Fibroblast of skin of abdomen (primary cell): ENCODE results near the gene CLSTN2.
A peak's percentile ranks its signal among the peaks of the same experiment; 100 is the strongest.

Experiments used
- DNase-seq: peaks from one replicate; pipeline ENCODE4 v3.0.0-alpha.2; 2013

The CLSTN2 gene

DNA sequence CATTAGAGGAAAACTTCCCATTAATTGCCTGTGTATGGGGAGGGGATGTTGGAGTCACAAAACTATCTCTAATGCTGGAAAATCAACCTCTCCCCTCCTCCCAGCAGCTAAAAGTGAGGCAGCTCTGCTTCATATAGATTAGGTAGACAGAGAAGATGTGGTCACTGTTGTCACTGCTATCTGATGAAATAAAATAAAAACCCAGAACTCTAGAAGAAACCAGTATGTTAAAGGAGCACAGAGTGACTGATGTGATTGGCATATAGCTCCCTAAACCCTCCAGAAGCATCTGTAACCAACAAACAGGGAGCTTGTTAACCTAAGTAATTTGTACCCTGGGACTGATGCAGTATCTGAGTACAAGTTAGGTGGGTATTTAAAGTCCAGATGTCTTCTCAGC, 531.0 kb downstream of the CLSTN2 start:
- DNase-seq: no peak

DNA sequence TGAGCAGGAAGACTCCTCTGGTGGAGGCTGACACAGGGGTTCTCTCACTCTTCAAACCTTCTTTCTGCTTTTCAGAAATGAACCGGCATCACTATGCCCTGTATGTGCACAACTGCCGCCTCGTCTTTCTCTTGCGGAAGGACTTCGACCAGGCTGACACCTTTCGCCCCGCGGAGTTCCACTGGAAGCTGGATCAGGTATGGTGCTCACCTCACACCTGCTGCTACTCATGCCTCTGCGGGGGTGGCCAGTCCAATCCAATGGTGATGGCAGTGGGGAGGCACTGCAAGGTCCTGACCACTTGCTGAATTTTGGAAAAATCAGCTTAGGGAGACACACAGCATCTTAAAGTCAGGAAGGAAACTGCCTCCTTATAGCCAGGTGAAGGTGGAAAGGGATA, 531.5 kb downstream of the CLSTN2 start:
- DNase-seq: no peak

DNA sequence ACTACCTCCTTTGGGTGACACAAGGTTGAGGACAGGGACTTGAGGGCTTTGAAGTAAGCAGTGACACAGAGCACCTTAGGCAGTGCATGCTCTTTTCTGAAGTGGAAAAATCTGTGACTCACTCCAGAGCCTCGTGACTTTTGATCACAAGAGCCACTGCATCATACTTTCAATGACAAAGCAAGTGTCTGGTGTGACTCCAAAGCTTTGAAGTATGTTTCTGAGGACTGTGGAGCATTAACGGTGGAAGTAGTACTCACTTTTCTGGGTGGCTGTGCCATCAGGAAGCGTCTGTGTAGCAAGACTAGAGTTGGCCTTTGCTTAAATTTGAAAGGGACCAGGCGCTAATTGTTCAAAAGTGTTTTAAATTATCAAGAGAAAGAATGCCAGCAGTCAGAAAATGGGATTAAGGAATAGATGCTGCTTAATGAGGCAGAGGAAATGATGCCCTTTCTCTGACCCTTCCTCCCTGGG, 532.2 kb downstream of the CLSTN2 start:
- DNase-seq: no peak

GRCh38 chr3:140467796-140468315, 532.9 kb downstream of the CLSTN2 start:
- DNase-seq: peak; percentile 29

DNA sequence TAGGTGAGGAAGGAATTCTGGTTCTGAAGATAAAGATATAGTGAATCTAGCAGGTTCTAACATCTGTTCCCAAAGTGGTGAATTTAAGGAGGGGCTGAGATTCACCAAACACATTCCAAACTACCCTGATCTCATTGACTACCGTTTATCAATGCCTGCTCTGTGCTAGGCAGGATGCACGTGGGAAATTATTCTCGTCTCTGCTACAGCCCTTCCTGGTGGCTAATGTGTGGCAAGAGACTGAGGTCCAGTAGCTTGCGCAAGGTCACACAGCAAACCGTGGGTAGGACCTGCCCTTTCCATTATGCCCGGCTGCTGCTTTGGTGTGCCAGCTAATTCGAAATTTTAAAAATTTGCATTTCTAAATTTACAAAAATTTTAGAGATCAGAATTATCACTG, 533.4 kb downstream of the CLSTN2 start:
- no peak for DNase-seq

DNA sequence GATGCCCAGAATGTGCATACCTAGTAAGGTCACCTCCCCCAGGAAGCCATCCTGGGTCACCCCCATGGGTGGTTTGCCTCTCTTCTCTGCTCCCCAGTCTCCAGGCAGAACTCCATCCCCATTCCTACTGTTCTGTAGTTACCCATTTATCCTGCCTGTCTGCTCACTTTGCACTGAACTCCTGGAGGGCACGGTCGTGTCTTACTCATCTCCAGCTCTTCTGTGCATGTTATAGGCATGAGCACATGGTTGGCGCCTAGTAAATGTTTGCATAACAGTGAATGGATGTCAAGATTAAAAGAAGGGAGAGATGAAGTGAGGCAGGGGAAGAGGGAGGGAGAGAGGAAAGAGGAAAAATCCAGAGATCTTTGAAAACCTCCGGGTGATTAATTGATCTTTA, 534.5 kb downstream of the CLSTN2 start:
- peak; percentile 13 for DNase-seq

DNA sequence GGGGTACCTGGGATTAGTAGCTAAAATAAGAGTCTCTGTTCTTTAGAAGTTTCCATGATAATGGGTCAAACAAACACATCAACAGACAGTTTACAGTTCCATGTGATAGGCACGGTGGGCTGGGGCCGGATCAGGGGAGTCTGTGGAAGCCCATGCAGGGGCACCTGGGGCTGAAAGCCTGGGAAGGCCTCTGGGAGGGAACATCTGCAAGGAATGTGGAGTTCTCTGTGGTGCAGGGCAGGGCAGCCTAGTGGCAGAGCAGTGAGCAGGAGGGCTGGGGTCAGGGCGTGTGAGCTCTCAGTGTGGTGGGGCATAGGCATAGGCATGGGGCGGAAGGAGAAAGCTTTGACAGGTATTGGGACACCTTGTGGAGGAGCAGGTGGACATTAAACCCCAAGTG, 535.2 kb downstream of the CLSTN2 start:
- DNase-seq: no peak

- DNase-seq: no peak
Measured at GRCh38 chr3:140470962-140471361, 536.0 kb downstream of the CLSTN2 start.

DNA sequence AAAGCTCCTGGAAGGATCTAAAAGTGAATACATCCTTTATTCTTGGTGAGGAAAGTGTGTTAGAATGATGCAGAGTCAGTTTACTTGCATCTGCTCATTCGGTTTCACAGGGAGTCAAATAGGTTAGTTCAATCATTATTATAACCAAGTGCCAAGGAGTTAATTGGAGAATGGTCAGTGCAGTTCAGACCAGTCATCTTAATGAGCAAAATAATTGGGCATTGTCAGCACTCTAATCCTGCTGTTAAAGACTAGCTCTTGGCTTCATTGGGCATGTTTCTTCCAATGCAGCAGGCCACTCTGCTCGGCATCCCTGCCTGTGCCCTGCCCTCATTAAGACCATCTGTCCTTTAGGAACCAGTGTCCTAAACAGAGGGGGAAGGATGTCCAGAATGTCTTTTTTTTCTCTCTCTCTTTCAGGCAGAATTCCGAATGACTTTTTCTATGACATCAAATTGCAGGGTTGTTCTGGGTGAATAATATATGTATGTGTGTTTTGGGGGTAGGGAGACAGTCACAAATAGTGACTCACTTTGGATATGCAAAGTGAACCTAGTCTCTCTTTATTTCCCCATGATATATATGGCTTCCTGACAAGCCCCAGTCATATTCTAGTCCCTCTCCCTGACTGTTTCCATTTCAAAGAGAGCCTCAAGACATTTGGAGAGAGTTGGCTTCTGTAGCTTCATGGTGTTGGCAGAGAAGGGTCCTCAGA, 537.5 kb downstream of the CLSTN2 start:
- peak; percentile 40 for DNase-seq

DNA sequence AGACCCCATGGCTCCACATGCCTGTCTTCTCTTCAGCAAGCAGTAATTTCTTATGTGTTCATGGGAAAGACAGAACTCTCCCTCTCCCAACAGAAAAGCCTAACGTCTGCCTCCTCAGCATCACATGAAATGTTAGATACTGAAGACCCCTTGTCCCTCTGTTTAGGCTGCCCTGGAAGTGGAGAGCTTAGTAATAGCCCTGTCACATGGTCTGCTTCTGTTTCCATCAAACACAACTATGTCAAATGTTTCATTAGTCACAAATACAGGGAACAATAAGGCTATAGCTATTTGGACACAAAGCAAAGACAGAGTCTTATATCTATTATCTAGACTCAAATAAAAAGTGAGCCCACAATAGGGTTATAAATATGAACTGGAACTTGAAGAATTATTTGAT, 552.6 kb downstream of the CLSTN2 start:
- no peak for DNase-seq

DNA sequence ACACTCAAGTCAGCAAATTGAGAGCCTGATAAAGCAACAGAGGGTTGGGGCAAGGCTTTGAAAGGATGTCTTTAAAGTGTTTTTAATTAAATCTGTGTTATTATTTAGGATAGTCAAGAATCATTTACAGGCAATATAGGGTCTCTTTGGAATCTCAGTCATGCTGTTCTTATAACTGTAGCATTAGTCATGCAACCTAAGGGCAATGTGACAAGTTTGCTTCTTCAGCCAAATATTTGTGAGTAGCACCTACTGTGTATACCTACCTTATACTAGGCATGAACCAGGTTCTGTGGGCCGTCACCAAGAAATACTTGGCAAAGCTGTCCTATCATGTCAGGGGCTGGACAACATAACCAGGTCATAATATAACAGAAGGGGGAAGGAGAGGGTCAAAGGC, 558.3 kb downstream of the CLSTN2 start:
- no peak for DNase-seq

DNA sequence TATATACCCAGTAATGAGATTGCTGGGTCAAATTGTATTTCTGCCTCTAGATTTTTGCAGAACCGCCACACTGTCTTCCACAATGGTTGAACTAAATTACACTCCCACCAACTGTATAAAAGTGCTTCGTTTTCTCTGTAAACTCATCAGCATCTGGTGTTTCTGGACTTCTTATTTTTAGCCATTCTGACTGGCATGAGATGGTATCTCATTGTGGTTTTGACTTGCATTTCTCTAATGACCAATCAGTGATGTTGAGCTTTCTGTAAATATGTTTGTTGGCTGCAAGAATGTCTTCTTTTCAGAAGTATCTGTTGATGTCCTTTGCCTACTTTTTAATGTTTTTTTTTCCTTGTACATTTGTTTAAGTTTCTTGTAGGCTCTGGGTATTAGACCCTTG, 560.0 kb downstream of the CLSTN2 start:
- DNase-seq: no peak

GRCh38 chr3:140497331-140497730, 562.3 kb downstream of the CLSTN2 start:
- no peak for DNase-seq

DNA sequence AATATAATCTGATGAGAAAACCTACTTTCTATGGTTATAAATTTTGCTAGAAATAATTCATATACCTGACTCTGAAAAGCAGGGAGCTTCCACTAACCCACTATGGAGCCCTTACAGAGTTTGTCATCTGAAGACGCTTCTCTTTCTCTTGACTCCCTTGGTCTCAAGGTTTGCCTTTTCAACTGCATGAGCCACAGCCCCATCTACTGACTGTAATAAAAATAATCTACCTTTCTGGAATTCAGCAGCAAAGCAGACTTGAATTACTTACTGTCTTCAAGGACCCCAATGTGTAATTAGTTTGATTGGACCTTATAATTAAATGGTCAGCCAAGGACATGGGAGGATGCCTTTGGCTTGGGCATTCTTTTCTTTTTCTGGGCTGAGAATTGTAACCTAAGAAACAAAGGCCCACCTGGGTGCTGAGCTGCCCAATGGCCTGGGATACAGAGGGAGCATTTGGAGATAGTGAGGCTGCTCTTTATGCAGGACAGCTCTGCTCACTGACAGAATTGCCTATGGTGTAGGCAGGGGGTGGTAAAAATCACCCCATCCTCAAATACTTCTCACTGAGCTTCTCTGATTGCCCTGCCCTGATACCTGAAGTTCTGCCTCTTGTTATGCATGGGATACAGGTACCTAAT, 564.3 kb downstream of the CLSTN2 start:
- DNase-seq: peak; percentile 23

- no peak for DNase-seq
Measured at GRCh38 chr3:140500473-140500872, 565.5 kb downstream of the CLSTN2 start.

DNA sequence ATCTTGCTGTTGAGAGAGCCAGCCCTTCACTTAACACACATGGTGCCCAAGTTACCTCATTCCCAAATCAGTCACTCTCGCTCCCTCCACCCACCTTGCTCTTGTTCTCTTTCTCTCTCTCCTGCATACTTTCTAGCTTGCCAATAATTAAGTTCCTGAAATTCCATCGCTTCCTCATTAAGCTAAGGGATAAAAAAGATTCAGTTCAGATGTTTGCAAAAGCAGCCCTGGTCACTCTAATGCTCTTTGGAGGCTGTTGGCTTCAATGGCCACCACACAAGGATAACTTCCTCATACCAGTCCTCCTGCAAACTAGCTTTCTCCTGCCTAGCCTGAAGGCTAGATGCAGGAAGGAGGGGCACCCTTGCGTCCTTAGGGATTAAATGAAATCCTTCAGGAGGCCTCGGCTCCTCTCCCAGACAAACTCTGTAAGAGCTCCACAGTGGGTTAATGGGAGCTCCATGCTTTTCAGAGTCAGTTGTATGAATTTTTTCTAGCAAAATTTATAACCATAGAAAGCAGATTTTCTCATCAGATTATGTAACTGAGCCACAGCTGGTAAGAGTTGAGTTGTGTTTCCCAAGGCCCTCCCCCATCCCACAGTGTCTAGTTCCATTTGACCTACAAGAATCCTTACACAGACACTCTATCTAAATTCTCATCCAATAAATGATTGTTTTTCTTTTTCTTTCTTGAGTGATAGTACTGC, 566.2 kb downstream of the CLSTN2 start:
- DNase-seq: peak; percentile 2

- no peak for DNase-seq
Measured at GRCh38 chr3:140501770-140502364, 566.9 kb downstream of the CLSTN2 start.

DNA sequence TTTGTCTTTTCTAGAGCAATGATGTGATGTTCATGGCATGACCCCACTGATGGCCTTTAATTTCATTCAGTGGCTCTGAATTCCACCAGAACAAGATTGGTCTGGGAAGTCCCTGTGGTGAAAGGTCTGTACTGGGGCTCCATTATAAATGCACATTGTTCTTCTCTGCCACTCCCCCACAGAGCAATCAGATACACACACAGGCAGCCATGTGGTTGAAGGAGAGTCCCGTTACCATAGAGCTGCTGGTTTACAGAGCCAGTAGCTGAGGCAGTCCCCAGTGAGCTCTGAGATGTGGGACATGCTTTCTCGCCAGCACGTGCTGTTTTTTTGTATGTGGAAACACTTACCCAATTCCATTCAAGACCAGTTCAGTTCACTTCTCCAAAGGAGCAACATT, 570.2 kb downstream of the CLSTN2 start:
- DNase-seq: no peak

DNA sequence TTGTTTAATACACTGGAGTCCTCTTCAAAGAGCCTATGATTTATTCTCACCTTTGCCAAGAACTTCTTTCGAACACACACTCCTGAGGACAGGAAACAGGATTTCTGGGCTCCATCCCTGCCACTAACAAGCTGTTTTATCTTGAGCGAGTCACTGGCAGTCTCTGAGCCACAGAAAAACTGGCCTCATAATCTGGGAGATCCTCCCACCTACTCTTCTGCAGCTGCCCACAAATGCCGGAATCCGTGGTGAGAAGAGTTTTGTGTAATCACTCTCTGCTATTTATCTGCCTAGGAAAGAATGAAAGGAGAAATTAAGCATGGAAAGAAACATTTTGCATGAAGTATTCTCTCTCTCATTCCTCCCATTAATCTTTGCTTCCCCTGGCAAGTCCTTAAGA, 570.9 kb downstream of the CLSTN2 start:
- no peak for DNase-seq

- no peak for DNase-seq
Measured at GRCh38 chr3:140508550-140508949, 573.6 kb downstream of the CLSTN2 start.

DNA sequence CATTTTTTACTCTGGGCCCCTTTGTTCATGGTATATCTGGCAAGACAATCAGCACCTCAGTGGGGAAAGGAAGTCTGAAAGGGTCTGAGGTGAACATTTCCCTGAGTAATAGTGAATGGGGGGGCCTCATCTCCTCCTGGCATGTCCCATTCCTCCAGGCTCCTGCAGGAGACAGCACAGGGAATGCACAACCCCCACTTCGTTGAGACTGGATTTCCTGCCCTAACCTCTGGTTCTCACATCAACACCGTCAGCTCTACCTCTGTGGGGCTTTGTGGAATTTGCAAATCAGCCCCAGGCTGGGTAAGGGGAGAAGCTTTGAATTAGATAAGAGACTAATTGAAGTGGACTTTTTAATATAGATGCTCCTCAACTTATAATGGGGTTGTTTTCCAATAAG, 574.5 kb downstream of the CLSTN2 start:
- no peak for DNase-seq

DNA sequence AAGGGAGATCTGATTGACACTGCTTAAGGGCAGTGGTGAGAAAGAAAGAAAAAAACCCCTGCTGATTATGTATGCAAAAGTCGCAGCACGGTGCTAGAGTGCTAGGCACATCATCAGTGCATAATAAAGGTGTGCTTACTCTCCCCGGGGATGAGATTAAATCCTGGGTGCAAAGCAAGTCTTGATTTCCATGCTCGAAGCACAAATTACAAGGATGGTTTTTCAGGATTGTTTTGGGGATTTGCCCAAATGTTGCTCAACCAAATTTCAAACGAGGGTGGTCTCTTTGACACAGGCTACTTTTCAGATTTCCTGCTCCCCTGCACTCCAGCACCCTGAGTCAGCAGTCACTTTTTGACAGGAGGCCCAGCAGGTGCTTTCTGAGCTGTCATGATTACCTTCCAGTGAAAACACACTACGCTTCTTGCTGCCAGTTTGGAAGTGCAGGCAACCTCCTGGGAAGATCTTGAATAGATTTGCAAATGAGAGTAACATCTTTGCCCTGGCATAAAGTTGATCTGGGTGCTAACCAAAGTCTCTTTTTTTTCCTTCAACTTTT, 575.4 kb downstream of the CLSTN2 start:
- no peak for DNase-seq
